GM18873 (cell line): Measurements from ENCODE around the gene ITPR3.

ENCODE experiments used
- ATAC-seq: cut with Tn5 transposase; IDR thresholded peaks from one replicate; pipeline ENCODE4 v1.9.1; 2021; ENCODE audit warnings: mild to moderate bottlenecking, moderate library complexity, moderate number of reproducible peaks; ENCODE audit not compliant: unreplicated experiment, low FRiP score

Gene ITPR3

DNA sequence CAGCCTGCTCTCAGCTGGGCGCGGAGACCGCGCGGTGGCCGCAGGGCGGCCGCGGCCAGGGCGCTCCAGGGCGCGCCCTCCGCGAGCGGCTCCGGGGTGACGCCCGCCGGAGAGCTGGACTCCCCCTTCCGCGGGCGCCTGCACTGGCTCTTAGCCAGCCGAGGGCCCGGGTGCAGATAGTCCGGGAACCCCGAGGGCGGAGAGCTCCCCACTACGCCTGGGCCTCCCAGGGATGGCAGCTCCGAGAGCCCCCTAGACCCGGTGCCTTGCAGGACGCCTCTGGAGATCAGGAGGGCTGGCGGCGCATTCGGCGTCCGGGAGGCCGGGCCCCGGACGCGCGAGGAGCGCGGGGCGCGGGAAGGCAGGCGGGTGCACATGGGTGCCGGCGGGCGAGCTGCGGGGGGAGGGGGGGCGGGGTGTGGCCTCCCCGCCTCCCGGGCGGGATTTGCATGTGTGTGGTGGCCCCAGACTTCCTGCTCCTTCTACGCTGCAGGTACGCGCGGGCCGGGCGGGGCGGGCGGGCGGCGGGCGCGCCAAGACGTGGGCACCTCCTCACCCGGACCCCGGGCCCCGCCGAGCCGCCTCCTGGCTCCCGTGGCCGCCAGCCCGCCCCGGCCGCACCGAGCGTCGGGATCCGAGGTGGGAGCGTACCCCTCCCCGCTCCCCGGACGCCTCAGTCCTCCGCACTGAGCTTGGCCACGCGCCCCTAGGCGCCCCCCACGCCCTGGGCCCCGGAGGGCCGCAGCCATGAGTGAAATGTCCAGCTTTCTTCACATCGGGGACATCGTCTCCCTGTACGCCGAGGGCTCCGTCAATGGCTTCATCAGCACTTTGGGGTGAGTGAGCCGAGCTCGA lies at the start of gene ITPR3:
Gene ITPR3, plus strand, starts transcription at position 467 of the 855 bp plus-strand sequence. Its CDS starts 281 bp downstream, at position 748.
- no peak for ATAC-seq

GRCh38 chr6:33571637-33572316 lies 49.3 kb upstream of the ITPR3 start:
- ATAC-seq = no peak

- ATAC-seq = no peak
Measured at GRCh38 chr6:33575211-33575610, 45.9 kb upstream of the ITPR3 start.

DNA sequence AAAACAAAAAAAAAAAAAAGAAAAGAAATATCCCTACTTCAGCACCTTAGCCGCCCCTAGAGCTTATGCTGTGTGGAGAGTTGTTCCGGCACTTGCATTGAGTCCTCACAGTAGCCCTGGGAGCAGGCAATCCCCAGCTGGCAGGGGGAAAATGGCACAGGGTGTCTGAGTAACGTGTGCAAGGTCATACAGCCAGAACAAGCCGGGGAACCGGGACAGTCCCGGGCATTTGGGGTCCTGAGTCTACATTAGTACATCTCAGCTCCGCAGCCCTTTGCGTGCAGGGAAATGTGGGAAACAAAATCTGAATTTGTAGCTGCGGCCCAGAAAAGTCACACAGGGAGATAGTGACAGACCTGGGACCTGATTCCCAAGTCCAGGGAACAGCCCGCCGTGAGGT lies 44.5 kb upstream of the ITPR3 start:
- ATAC-seq = no peak

DNA sequence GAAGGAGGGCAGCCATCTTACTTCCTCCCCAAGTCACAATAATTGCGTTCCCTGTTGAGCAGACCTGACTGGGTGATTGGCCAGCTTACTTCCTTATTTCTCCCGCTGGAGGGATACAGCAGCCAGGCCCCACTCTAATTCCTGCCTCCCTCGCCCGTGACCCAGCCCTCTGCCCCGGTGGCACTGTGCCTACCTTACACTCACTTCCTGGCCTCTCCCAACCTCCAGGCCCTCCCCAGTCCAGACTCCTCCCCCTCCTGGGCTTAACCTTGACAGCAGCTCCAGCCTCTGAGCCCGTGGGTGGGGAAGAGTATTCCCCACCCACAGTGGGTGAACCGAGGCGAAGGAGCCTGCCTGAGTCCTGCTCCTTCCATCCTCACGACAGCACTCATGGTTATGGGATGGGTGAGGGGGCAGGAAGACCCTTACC lies 44.0 kb upstream of the ITPR3 start:
- no peak for ATAC-seq

DNA sequence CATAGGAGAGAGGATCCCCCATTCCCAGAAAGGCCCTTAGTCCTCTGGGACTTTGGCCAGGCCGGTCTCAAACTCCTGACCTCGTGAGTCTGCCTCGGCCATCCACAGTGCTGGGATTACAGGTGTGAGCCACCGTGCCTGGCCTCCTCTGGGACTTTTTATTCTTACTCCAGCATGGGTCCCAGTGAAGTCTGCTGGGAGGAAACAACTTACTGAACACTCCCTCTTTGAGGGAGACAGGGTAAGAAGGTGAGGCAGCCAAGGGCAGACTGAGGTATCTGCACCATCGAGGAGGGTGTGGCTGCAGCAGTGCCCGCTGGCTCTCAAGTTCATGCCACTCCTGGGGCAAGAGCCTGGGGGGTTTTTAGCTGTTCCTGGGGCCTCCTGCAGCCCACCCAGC lies 43.4 kb upstream of the ITPR3 start:
- no peak for ATAC-seq

- ATAC-seq = no peak
Measured at GRCh38 chr6:33578164-33578563, 43.0 kb upstream of the ITPR3 start.

DNA sequence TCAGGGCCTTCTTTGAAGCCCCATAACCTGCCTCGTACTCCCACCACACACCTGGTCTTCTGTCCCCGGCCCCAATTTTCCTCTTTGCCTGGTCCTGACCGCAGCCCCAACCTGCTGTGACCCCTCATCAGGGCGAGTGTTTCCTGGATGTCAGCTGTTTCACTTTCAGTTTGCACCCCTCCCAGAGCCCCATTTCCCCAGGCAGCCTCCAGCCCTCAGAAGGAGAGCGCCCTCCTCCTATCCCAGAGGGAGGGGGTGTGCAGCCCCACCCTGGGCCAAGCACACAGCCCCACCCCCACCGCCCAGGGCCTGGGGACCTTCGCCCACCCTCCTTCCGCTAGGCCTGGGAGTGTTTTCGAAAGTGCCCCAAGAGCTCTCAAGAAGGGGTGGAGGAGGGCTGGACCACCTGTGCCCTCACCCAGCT lies 42.5 kb upstream of the ITPR3 start:
- no peak for ATAC-seq

DNA sequence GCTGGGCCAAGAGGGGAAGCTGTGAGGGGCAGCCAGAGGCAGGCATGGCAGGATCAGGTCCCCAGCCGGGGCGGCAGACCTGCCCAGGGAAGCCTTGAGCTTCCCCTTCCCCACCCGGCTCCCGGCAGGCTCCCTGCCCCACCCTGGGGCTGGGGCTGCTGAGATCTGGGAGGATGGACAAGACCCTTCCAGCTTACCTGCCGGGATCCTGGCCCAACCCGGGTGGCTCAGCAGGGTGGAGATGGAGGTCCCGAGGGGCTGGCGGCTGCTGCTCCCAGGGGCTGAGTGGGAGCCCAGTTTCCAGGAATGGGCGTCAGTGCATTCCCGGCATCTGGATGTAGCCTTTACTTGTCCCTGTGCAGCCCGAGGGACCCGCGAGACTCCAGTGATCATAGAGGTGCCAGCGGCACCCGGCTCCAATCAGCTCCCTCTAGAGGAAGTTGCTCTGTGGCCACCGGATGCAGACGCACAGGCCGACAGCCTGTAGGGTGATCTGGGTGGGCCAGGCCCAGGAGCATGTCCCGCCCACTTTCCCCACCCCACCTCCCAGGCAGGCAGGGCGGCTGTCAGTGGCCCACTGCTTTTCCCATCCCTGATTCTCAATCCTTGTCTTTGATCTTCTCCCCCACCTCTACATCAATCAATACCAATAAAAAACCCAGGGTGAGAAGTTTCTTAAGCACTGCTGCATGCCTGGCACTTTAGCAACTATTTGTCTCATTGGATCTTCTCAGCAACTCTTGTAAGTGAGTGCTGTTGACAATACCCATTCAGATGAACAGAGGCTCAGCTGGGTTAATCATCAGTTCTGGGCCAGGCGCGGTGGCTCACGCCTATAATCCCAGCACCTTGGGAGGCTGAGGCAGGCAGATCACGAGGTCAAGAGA lies 41.1 kb upstream of the ITPR3 start, which contains the start of gene BAK1:
Gene BAK1, minus strand, starts transcription at position 449 of the 887 bp plus-strand sequence. CDS start 2,672 bp downstream, outside the sequence.
- ATAC-seq = peak; percentile 61

DNA sequence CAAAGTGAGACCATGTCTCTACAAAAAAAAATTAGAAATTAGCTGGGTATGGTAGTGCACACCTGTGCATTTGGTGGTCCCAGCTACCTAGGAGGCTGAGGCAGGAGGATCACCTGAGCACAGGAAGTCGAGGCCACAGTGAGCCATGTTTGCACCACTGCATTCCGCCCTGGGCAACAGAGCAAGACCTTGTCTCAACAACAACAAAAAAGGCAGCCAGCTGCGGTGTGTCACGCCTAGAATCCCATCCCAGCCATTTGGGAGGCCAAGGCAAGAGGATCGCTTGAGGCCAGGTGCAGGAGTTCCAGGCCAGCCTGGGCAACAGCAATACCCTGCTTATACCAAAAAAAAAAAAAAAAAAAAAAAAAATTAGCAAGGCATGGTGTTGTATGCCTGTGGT lies 39.9 kb upstream of the ITPR3 start:
- ATAC-seq = no peak

DNA sequence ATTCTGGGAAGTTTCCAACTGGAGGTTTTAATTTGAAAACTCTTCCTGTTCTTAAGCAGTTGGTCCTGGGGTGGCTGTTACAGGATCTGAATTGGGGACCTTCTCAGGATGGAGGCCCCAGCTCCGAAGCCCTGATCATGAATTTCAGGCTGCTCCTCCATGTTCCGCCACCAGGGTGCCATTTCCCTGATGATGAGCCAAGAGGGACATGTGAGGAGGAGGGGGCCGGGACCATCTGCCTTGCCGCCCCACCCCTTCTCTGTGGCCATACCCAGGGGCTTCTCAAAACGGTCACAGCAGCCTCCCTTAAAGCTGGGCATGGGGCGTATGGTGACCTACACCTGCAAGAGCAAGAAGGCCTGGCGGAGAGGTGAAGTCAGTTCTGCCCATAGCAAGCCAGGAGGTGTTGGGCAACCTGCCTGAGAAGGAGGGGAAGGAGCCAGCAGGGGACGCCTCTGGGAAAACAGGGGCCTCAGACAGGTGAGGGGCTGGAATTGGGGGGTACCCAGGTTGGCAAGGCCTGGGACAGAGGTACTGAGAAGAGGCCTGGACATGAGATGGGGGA lies 37.4 kb upstream of the ITPR3 start:
- no peak for ATAC-seq

DNA sequence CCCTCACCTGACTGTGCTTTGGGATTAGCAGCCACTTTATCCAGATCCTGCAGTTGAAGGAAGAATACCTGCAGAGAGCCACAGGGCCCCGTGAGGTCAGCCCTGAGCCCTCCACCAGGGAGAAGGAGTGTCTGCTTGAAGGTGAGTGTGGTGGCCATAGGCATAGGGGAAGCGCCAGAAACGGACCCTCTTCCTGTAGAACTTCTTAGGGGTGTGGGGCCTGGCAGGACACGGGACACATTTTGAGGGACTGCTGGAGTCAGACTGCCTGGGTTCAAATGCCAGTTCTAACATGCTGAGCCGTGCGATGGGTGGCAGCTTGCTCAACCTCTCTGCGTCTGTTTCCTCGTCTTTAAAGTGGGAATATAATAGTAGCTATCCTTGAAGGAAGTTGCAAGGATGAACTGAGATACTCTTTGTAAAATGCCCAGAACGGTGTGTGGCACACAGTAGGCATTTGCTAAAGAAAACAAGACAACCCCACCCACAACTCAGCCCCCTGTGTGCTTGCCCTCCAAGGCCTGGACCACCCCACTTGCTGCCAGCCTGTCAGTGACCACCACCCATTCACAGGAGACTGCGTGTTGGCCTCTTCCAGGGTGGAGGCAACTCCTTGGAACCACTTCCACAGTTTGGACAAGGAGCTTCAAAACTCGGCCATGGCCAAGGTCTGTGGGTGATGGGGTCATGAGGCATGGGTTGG lies 36.3 kb upstream of the ITPR3 start:
- ATAC-seq = no peak

- no peak for ATAC-seq
Measured at GRCh38 chr6:33585403-33586107, 35.6 kb upstream of the ITPR3 start.

- ATAC-seq = no peak
Measured at GRCh38 chr6:33586108-33586640, 34.9 kb upstream of the ITPR3 start.

- ATAC-seq = no peak
Measured at GRCh38 chr6:33587529-33587928, 33.6 kb upstream of the ITPR3 start.

GRCh38 chr6:33588894-33589293 lies 32.2 kb upstream of the ITPR3 start:
- no peak for ATAC-seq

GRCh38 chr6:33589392-33589730 lies 31.8 kb upstream of the ITPR3 start:
- no peak for ATAC-seq

DNA sequence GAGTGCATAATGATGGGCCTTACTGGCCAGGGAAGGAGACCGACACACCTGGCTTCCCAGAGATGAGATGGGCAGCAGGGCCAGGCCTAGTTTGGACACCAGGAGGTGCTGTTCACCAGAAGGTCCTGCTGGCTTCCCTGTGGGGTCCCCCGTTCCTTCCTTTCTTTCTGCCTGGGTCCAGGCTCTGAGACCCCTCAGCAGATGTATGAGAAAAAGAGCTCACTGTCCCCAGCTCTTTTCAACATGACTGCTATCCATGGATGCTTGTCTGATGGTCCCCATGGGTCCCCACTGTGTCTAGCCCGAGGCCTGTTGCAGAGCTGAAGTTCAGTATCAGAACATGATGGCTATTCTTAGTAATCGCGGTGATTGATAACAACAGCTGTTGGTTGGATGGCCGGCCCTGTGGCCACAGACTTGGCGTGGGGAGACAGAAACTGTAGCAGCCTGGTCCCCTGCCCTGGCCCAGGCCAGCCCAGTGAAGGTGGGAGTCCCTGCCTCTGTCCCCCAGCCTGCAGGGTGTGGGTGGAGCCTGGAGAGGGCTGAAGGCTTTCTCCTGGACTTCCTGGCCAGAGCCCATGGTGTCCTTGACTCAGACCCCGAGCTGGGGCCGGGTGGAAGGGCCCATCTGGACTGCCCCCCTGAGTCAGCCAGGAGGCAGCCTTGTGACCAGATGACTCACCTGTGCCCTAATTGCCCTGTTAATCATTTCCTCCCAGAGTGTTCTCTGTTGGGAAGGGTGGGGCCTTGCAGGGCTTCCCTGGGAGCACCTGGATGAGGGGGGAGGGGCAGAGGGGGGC lies 31.2 kb upstream of the ITPR3 start:
- no peak for ATAC-seq
